GM12801 (cell line): ENCODE data around the gene OR10K1.

ENCODE experiments used
- CTCF ChIP-seq: IDR thresholded peaks from one replicate; pipeline ENCODE4 v1.5.1; 2011; ENCODE audit warnings: control low read depth; ENCODE audit not compliant: insufficient read length; ENCODE audit errors: extremely low read depth

OR10K1 gene

GRCh38 chr1:158496374-158496773 is 34.7 kb downstream of the OR10K1 start:
- no peak for TF ChIP-seq CTCF

GRCh38 chr1:158506369-158506987 is 44.8 kb downstream of the OR10K1 start:
- no peak for TF ChIP-seq CTCF

- no peak for TF ChIP-seq CTCF
Observed at GRCh38 chr1:158507511-158507910, 45.9 kb downstream of the OR10K1 start.

GRCh38 chr1:158509471-158510156 is 48.0 kb downstream of the OR10K1 start:
- no peak for TF ChIP-seq CTCF

GRCh38 chr1:158516966-158517365 is 55.3 kb downstream of the OR10K1 start:
- no peak for TF ChIP-seq CTCF
